ENCODE data around the gene NOG. TPM values are rescaled to one million over a fixed set of nuclear protein-coding genes. Genes with fewer than 3 reads are reported as not detected.
A peak's percentile ranks its signal among the peaks of the same experiment; 100 is the strongest.

Gene NOG
- total RNA-seq, 1 experiment from 2014 or later: 4.1 TPM

DNA sequence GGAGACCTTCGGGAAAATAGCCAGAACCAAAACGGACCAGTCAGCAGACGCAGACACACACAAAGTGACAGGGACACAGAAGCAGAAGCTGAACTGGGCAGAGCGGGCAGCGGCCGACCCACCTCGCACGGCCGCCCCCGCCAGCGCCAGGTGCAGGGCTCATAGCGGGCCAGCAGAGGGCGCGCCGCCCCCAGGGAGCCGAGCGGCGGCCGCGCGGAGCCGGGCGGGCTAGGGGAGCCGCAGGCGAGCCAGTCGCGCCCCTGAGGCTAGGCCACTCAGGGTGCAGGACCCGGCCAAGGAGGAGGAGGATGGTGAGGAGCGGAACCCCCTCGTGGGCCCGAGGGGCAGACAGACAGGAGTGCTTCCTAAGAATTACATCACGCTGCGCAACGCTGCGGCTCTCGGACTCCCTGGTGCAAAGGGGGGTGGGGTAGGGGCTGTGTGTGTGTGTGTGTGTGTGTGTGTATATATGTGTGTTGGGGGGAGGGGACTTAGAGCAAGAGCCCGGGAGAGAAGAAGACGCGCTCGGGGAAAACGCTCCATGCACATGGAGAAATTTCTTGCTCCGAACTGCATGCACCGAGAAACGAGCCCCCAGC is 913 bp upstream of the NOG start:
- Histone ChIP-seq H3K27me3 (ENCODE audit: control insufficient read depth, insufficient read depth, low read length) (peaks cover 46% of the 10 kb centered on the region), H3K36me3 (replicated peaks; ENCODE audit: control insufficient read depth, insufficient read depth, low read length) (no peaks in the 10 kb centered on the region), H3K4me3 (ENCODE audit: insufficient read depth, low read depth, low read length) (peak overlapping the region; percentile 63)
- peak; percentile 95 for DNase-seq

DNA sequence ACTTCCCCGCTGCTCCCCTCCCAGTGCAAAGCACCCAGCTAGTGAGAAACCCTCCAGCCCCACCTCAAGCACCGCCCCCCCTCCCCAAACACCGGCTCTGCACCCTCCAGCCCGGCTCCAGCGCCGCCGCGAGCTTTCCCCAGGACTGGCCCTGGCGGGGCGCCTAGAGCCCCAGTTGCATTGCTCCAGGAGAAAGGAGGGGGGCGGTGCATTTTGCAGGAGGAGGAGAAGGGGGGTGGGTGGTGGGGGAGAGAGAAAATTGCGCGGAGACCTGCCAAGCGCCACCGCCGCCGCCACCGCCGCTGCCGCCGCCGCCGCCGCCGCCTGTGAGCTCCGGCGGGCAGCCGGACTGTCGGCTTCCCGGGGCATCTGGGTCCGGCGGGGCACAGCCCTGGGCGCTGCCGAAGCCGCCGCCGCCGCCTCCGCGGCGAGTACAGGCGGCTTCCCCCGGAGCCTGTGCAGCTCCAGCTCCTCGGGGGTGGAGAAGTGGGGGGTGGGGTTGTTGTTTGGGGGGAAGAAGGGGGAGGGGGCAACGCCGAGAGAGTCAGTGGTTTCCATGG is 333 bp upstream of the NOG start:
- DNase-seq: peak; percentile 90
- Histone ChIP-seq H3K36me3 (replicated peaks; ENCODE audit: control insufficient read depth, insufficient read depth, low read length) (no peaks in the 10 kb centered on the region), H3K27me3 (ENCODE audit: control insufficient read depth, insufficient read depth, low read length) (peaks cover 52% of the 10 kb centered on the region), H3K4me3 (ENCODE audit: insufficient read depth, low read depth, low read length) (peak overlapping the region; percentile 63)

DNA sequence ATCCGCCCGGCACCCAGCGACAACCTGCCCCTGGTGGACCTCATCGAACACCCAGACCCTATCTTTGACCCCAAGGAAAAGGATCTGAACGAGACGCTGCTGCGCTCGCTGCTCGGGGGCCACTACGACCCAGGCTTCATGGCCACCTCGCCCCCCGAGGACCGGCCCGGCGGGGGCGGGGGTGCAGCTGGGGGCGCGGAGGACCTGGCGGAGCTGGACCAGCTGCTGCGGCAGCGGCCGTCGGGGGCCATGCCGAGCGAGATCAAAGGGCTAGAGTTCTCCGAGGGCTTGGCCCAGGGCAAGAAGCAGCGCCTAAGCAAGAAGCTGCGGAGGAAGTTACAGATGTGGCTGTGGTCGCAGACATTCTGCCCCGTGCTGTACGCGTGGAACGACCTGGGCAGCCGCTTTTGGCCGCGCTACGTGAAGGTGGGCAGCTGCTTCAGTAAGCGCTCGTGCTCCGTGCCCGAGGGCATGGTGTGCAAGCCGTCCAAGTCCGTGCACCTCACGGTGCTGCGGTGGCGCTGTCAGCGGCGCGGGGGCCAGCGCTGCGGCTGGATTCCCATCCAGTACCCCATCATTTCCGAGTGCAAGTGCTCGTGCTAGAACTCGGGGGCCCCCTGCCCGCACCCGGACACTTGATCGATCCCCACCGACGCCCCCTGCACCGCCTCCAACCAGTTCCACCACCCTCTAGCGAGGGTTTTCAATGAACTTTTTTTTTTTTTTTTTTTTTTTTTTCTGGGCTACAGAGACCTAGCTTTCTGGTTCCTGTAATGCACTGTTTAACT is 1.0 kb downstream of the NOG start:
- DNase-seq: peak; percentile 77
- H3K27me3 ChIP-seq (ENCODE audit: control insufficient read depth, insufficient read depth, low read length): peaks cover 61% of the 10 kb centered on the region
- H3K4me3 ChIP-seq (ENCODE audit: insufficient read depth, low read depth, low read length): peak overlapping the region; percentile 63
- no peaks in the 10 kb centered on the region for H3K36me3 ChIP-seq (replicated peaks; ENCODE audit: control insufficient read depth, insufficient read depth, low read length)

DNA sequence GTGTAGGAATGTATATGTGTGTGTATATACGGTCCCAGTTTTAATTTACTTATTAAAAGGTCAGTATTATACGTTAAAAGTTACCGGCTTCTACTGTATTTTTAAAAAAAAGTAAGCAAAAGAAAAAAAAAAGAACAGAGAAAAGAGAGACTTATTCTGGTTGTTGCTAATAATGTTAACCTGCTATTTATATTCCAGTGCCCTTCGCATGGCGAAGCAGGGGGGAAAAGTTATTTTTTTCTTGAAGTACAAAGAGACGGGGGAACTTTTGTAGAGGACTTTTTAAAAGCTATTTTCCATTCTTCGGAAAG is 1.6 kb downstream of the NOG start:
- Histone ChIP-seq H3K36me3 (replicated peaks; ENCODE audit: control insufficient read depth, insufficient read depth, low read length) (no peaks in the 10 kb centered on the region), H3K27me3 (ENCODE audit: control insufficient read depth, insufficient read depth, low read length) (peaks cover 58% of the 10 kb centered on the region), H3K4me3 (ENCODE audit: insufficient read depth, low read depth, low read length) (no peak overlapping the region)
- DNase-seq: no peak

DNA sequence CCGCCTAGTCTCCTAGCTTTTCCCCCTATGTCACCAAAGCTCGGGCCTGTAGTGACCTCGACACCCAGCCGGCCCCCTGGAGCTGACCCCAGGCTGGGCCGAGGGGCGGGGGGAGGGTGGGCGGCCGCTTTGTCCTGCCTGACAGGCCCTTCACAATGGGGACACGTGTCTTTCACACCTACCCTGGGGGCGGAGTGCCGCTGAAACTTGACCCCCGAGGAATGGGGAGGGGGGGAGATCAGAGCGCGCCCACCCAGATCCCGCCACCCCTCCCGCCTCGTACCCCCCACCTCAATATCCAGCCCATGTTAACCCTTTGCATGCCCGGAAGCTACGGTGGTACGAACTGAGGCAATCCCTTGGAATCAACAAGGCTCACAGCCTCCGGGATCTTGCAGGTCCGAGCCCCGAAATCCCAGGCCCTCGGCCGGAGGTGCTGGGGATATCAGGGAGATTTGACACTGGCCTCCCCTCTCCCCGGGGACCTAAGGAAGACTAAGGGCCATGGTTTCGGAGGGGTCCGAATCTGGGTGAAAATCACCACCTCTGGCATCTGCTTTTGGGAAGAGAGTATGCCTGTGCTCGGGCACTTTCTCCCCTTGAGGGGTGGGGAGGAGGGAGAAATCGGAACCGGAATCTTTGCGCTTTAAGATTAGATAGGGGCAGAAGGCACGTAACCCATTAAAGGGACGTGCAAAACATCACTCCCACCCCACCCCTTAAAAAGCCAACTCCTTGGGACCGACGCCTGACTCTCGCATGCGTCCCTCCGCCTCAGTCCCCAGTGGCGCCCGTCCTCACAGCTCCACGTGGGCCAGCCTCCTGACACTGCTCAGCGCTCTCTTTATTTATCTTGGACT is 2.6 kb downstream of the NOG start:
- H3K27me3 ChIP-seq (ENCODE audit: control insufficient read depth, insufficient read depth, low read length): peaks cover 58% of the 10 kb centered on the region
- no peaks in the 10 kb centered on the region for H3K36me3 ChIP-seq (replicated peaks; ENCODE audit: control insufficient read depth, insufficient read depth, low read length)
- peak; percentile 84 for DNase-seq
- peak overlapping the region; percentile 55 for H3K4me3 ChIP-seq (ENCODE audit: insufficient read depth, low read depth, low read length)

DNA sequence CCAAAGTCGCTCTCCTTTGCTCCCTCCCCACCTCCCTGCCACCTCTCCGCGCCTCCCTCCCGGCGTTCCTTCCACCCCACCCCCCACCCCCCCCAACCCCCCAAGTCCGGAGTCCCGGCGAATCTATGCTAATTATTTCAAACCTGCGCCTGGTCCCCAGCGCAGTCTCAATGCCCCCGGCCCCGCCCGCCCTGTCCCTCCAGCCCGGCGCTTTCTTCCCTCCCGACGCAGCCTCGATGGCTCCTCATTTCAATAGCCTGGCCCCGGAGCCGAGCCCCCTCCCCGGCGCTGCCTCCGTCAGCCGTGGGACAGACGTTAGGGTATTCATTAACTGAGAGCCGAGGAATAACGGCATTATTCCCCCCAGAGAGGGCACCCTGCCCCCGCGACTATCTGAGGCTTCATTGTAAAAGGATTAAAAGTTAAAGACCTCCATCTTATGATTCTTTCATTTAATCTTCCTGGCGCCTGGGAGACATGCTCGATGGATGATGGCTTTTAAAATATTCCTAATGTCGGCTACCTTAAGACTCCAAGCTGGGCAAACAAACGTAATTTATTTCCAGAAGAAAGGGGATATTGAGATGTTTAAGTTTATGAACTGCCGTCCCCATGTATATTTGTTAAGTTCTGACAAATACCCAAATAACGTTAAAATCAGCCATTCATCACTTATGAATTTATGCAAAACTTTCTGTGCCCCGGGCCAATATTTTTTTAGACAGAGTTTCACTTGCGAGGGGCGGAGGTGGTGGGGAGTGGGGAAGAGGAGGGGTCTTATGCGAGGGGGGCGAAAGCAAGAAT is 3.4 kb downstream of the NOG start:
- peak; percentile 84 for DNase-seq
- Histone ChIP-seq H3K36me3 (replicated peaks; ENCODE audit: control insufficient read depth, insufficient read depth, low read length) (no peaks in the 10 kb centered on the region), H3K4me3 (ENCODE audit: insufficient read depth, low read depth, low read length) (peak overlapping the region; percentile 55), H3K27me3 (ENCODE audit: control insufficient read depth, insufficient read depth, low read length) (peaks cover 54% of the 10 kb centered on the region)

DNA sequence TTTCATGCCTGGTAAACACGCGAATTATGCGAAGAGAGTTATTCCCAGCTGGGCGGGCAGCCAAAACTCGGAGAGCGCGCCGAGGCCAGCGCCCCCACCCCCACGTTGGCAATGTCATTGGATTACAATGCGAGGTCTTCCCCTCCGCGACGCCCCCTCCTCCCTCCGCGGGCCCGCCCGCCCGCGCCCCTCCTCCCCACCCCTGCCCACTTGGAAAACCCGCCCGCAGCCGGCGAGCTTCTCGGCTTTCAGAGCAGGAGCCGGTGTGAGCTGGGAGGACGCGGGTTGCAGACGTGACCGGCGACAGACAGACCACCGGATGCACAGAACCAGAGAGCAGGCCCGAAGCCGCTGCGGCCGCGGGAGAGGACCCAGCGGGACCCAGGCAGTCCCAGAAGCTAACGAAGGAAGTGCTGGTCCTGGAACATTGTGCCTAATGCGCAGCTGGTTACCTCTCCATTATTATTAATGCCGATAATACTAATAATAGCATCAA is 4.0 kb downstream of the NOG start:
- peak; percentile 78 for DNase-seq
- Histone ChIP-seq H3K27me3 (ENCODE audit: control insufficient read depth, insufficient read depth, low read length) (peaks cover 49% of the 10 kb centered on the region), H3K4me3 (ENCODE audit: insufficient read depth, low read depth, low read length) (peak overlapping the region; percentile 42)

DNA sequence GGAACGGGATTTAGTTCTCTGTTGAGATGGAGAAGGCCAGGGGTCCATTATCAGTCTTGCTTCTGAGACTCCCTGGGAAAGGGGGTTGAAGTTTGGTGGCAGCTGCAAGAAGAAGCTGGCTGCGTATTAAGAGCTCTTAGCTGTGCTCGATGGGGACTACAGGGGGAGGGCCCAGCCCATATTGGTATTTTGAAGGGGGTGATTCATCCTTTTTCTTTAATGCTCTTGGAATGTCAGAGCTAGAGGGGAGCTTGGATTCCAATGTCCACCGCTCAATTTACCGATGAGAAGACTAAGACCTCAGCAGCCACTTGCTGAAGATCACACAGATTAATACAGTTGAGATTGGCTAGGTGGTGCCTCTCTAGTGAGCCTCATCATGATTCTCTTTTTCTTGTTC is 5.0 kb downstream of the NOG start:
- Histone ChIP-seq H3K36me3 (replicated peaks; ENCODE audit: control insufficient read depth, insufficient read depth, low read length) (no peaks in the 10 kb centered on the region), H3K27me3 (ENCODE audit: control insufficient read depth, insufficient read depth, low read length) (peaks cover 44% of the 10 kb centered on the region), H3K4me3 (ENCODE audit: insufficient read depth, low read depth, low read length) (no peak overlapping the region)
- no peak for DNase-seq

More for the DNA sequence above, 4.0 kb downstream of the NOG start:
- H3K36me3 ChIP-seq (replicated peaks; ENCODE audit: control insufficient read depth, insufficient read depth, low read length): no peaks in the 10 kb centered on the region

DNA sequence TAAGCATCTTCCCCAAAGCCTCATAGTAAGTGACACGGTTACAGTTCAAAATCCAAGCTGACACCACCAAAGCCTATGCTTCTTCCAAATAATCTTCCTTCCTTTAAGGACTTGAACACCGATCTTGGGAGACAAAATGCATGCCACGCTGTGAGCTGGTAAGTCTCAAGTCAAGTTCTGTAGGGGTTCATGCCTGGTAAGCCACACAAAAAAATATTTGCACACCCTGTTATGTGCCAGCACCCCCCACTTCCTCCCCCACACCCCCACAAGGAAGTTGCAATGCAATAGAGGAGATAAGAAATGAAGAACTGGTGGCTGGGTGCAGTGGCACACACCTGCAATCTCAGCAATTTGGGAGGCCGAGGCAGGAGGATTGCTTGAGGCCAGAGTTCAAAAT is 5.6 kb downstream of the NOG start:
- Histone ChIP-seq H3K36me3 (replicated peaks; ENCODE audit: control insufficient read depth, insufficient read depth, low read length) (no peaks in the 10 kb centered on the region), H3K4me3 (ENCODE audit: insufficient read depth, low read depth, low read length) (no peak overlapping the region), H3K27me3 (ENCODE audit: control insufficient read depth, insufficient read depth, low read length) (peaks cover 39% of the 10 kb centered on the region)
- DNase-seq: no peak

DNA sequence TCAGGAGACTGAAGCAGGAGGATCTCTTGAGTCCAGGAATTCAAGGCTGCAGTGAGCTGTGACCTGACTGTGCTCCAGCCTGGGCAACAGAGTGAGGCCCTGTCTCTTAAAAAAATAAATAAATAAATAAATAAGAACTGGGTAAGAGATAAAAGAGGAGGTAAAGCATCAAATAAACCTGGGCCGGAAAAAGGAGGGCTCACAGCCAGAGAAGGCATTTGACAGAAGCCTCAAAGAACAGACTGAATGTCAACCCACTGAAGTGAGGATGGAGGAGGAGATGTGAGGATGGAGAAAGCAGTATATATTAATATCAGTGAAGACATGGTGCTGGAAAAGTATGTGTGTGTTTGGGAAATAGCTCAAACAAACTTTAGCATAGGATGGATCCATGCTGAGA is 6.1 kb downstream of the NOG start:
- DNase-seq: no peak
- no peak overlapping the region for H3K4me3 ChIP-seq (ENCODE audit: insufficient read depth, low read depth, low read length)
- peaks cover 34% of the 10 kb centered on the region for H3K27me3 ChIP-seq (ENCODE audit: control insufficient read depth, insufficient read depth, low read length)
- no peaks in the 10 kb centered on the region for H3K36me3 ChIP-seq (replicated peaks; ENCODE audit: control insufficient read depth, insufficient read depth, low read length)

DNA sequence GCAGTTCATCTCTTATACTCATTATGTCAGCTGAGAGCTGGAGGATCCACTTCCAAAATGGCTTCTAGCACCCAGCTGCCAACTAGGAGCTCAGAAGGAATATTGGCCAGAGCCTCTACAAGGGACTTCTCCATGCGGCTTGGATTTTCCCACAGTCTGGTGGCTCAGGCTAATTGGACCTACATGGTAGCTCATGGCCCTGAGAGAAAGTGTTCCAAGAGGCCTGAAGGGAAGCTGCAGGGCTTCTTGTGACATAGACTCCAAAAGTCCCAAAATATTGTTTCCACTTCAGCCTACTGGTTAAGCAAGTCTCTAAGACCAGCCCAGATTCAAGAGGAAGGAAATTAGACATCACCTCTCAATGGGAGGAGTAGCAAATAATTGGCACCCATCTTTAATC is 6.8 kb downstream of the NOG start:
- DNase-seq: no peak
- H3K27me3 ChIP-seq (ENCODE audit: control insufficient read depth, insufficient read depth, low read length): peaks cover 28% of the 10 kb centered on the region
- H3K4me3 ChIP-seq (ENCODE audit: insufficient read depth, low read depth, low read length): no peak overlapping the region

DNA sequence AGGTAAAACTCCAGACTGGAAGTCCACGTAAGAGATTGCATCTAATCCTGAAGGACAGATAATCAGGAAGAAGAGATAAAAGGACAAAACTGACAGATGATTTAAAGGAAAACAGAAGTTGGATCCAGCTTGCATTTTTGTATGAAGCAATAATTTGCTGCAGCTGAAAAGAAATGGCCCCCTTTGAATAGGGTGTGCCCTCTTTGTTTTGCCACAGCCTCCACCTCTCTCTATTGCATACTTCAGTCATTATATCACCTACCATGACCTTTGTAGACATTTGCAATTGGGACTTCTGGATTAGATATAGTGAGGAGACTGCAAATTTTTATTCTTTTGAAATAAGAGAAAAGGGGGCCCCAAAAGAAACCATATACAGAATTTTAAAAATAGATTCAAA is 8.1 kb downstream of the NOG start:
- Histone ChIP-seq H3K36me3 (replicated peaks; ENCODE audit: control insufficient read depth, insufficient read depth, low read length) (no peaks in the 10 kb centered on the region), H3K4me3 (ENCODE audit: insufficient read depth, low read depth, low read length) (no peak overlapping the region), H3K27me3 (ENCODE audit: control insufficient read depth, insufficient read depth, low read length) (peaks cover 19% of the 10 kb centered on the region)
- DNase-seq: no peak

More for the DNA sequence above, 6.8 kb downstream of the NOG start:
- H3K36me3 ChIP-seq (replicated peaks; ENCODE audit: control insufficient read depth, insufficient read depth, low read length): no peaks in the 10 kb centered on the region

DNA sequence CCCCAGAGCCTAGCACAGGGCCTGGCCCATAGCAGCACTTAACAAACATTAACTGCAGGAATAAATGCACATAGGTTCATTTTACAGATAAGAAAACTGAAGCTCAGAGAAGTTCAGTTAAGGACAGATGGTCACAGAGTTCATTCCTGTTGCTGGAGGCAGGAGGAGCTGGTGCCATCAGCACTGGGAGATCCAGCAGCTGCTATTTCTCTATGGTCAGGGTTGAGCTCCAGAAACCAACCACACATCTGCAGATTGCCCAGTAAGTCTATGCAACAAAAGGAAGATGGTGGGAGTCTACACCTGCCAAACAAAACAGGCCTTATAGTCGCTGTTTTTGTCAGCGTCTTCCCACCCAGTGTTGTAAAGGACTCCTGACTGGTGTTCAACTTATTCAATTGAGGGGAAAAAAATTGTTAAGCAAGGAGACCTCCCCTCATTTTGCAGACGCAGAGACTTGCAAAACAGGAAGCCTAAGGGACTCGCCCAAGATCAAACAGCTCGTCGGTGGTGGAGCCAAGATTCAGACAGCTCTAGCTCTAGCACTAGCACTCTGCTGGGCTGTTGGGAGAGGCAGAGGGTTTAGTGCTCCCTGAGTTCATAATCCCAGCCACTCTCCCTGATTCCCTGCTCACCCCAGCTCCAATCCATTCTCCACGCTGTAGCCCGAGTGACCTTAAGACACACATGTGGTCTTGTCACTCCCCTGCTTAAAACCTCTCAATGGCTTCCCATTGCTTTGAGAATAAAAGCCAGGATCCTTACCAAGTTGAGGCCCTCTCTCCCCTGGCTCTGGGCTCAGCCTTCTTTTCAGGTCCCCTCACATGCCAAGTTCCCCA is 9.0 kb downstream of the NOG start:
- no peak for DNase-seq
- Histone ChIP-seq H3K36me3 (replicated peaks; ENCODE audit: control insufficient read depth, insufficient read depth, low read length) (no peaks in the 10 kb centered on the region), H3K4me3 (ENCODE audit: insufficient read depth, low read depth, low read length) (no peak overlapping the region), H3K27me3 (ENCODE audit: control insufficient read depth, insufficient read depth, low read length) (peaks cover 16% of the 10 kb centered on the region)

Measured in H7 (cell line).